HEK293T (cell line): Measurements from ENCODE around the gene PAWR.

ENCODE experiments used
- CTCF ChIA-PET: fragments of 350-600 bp; formaldehyde crosslinking; extraction: SDS; loops from one replicate; lab custom pipeline; 2021; ENCODE audit warnings: antibody characterized with exemption, inconsistent platforms; lab: Yijun Ruan, JAX
- POLR2A ChIA-PET: fragments of 350-600 bp; formaldehyde crosslinking; extraction: SDS; loops from one replicate; lab custom pipeline; 2020; ENCODE audit warnings: antibody characterized with exemption, inconsistent platforms; lab: Yijun Ruan, JAX
- DNase-seq: peaks from one replicate; pipeline ENCODE4 v3.0.0; 2012; ENCODE audit warnings: mixed read lengths; ENCODE audit errors: extremely low spot score
- ARNT ChIP-seq: fragments of 450-650 bp; IDR thresholded peaks from 2 replicates; pipeline ENCODE4 v1.6.1; 2017; ENCODE audit warnings: mild to moderate bottlenecking
- BHLHE40 ChIP-seq: fragments of 450-650 bp; IDR thresholded peaks from 2 replicates; pipeline ENCODE4 v1.6.1; 2016; ENCODE audit warnings: mild to moderate bottlenecking, moderate library complexity, borderline replicate concordance
- CTBP1 ChIP-seq: fragments of 450-650 bp; IDR thresholded peaks from 2 replicates; pipeline ENCODE4 v1.6.1; 2016; ENCODE audit warnings: borderline replicate concordance
- ELF4 ChIP-seq: fragments of 450-650 bp; IDR thresholded peaks from 2 replicates; pipeline ENCODE4 v1.6.1; 2017; ENCODE audit warnings: antibody characterized with exemption
- FOXA1 ChIP-seq: fragments of 450-650 bp; IDR thresholded peaks from 2 replicates; pipeline ENCODE4 v1.6.1; 2016; ENCODE audit warnings: mild to moderate bottlenecking
- FOXK2 ChIP-seq: fragments of 450-650 bp; IDR thresholded peaks from 2 replicates; pipeline ENCODE4 v1.6.1; 2016; ENCODE audit warnings: mild to moderate bottlenecking
- FOXM1 ChIP-seq: fragments of 450-650 bp; IDR thresholded peaks from 2 replicates; pipeline ENCODE4 v1.6.1; 2017; ENCODE audit warnings: mild to moderate bottlenecking, borderline replicate concordance
- HDGF ChIP-seq: fragments of 450-650 bp; IDR thresholded peaks from 2 replicates; pipeline ENCODE4 v1.6.1; 2017; ENCODE audit warnings: antibody characterized with exemption, borderline replicate concordance
- L3MBTL2 ChIP-seq: fragments of 450-650 bp; conservative IDR thresholded peaks from 2 replicates; pipeline ENCODE4 v1.6.1; 2016; ENCODE audit warnings: mild to moderate bottlenecking
- LEF1 ChIP-seq: fragments of 450-650 bp; IDR thresholded peaks from 2 replicates; pipeline ENCODE4 v1.6.1; 2017; ENCODE audit warnings: mild to moderate bottlenecking, borderline replicate concordance
- NFRKB ChIP-seq: fragments of 450-650 bp; IDR thresholded peaks from 2 replicates; pipeline ENCODE4 v1.6.1; 2016; ENCODE audit warnings: mild to moderate bottlenecking, moderate library complexity
- SP1 ChIP-seq: fragments of 450-650 bp; IDR thresholded peaks from 2 replicates; pipeline ENCODE4 v1.6.1; 2017
- SUZ12 ChIP-seq: fragments of 450-650 bp; IDR thresholded peaks from 2 replicates; pipeline ENCODE4 v1.6.1; 2016; ENCODE audit warnings: mild to moderate bottlenecking
- TARDBP ChIP-seq: fragments of 450-650 bp; IDR thresholded peaks from 2 replicates; pipeline ENCODE4 v1.6.1; 2016
- ZNF384 ChIP-seq: fragments of 450-650 bp; IDR thresholded peaks from 2 replicates; pipeline ENCODE4 v1.6.1; 2016
- TF ChIP-seq, protein P1 (sequence below): fragments of 450-650 bp; IDR thresholded peaks from 2 replicates; pipeline ENCODE4 v1.6.1; 2016

Gene PAWR

DNA sequence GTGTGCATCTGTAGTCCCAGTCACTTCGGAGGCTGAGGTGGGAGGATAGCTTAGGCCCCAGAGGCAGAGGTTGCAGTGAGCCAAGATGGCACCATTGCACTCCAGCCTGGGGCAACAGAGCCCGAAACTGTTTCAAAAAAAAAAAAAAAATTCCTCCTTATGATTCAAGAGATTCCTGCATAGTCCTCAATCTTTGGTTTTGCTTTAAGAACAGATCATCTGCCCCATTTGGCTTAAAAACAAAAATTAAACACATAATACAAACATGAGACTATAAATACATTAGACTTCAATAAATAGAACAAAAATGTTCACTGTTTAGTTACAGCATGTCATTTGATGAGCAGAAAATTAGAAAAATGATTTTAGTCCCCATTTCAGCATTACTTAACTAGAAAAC, 131.2 kb downstream of the PAWR start:
- CTCF ChIA-PET = no interaction called here
- POLR2A ChIA-PET = interaction anchor here (0.6 kb wide), 1 partner anchor 131 kb away, joined by 3 read pairs; the partner anchor contains the start of gene PAWR
- no peak for TF ChIP-seq SP1
- no peak for TF ChIP-seq FOXM1
- TF ChIP-seq BHLHE40 = no peak
- TF ChIP-seq CTBP1 = no peak
- TF ChIP-seq L3MBTL2 = no peak
- TF ChIP-seq ZNF384 = no peak
- no peak for TF ChIP-seq SUZ12
- no peak for TF ChIP-seq ELF4
- no peak for TF ChIP-seq FOXK2
- no peak for TF ChIP-seq LEF1
- TF ChIP-seq NFRKB = no peak
- no peak for TF ChIP-seq HDGF
- no peak for TF ChIP-seq FOXA1
- no peak for TF ChIP-seq ARNT
- no peak for DNase-seq

DNA sequence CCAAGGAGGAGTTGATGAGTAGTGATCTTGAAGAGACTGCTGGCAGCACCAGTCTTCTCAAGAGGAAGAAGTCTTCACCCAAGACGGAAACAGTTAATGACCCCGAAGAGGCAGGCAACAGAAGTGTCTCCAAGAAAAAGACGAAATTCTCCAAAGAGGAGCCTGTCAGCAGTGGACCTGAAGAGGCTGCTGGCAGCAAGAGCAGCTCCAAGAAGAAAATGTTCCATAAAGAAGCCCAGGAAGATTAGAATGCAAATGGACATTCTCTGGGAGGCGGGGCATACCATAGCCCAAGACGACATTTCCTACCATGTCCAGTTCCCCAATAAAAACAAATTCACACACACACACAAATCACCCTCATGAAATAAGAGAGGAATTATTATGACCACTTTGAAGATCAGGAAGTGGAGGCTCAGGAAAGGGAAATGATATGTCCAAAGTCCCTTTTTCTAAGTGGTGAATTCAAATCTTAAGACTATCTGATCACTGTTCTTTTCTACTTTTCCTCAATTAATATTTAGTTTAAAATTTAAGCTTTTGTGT, 131.8 kb downstream of the PAWR start:
- DNase-seq = no peak
- POLR2A ChIA-PET = interaction anchor here (0.6 kb wide), 1 partner anchor 132 kb away, joined by 3 read pairs; the partner anchor contains the start of gene PAWR
- CTCF ChIA-PET = no interaction called here
- TF ChIP-seq FOXA1 = no peak
- TF ChIP-seq LEF1 = no peak
- no peak for TF ChIP-seq SUZ12
- TF ChIP-seq HDGF = no peak
- no peak for TF ChIP-seq ARNT
- TF ChIP-seq BHLHE40 = no peak

GRCh38 chr12:79557690-79558315, 133.0 kb downstream of the PAWR start:
- ChIA-PET CTCF (no interaction called here), POLR2A (no interaction called here)
- TF ChIP-seq BHLHE40 (no peak), SP1 (no peak), ZNF384 (no peak), SUZ12 (no peak), L3MBTL2 (no peak), TARDBP (no peak), FOXM1 (no peak), LEF1 (no peak), ARNT (no peak), ELF4 (no peak), CTBP1 (no peak), FOXK2 (no peak), FOXA1 (no peak)
- TF ChIP-seq, protein P1, sequence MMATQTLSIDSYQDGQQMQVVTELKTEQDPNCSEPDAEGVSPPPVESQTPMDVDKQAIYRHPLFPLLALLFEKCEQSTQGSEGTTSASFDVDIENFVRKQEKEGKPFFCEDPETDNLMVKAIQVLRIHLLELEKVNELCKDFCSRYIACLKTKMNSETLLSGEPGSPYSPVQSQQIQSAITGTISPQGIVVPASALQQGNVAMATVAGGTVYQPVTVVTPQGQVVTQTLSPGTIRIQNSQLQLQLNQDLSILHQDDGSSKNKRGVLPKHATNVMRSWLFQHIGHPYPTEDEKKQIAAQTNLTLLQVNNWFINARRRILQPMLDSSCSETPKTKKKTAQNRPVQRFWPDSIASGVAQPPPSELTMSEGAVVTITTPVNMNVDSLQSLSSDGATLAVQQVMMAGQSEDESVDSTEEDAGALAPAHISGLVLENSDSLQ = no peak
- no peak for DNase-seq

- no peak for DNase-seq
- TF ChIP-seq CTBP1 (no peak), NFRKB (no peak), L3MBTL2 (no peak), FOXA1 (no peak), SP1 (no peak)
- CTCF ChIA-PET = no interaction called here
- POLR2A ChIA-PET = interaction anchor here (0.7 kb wide), 1 partner anchor 12 kb away, joined by 3 read pairs; no protein-coding TSS in a partner anchor
Measured at GRCh38 chr12:79555028-79555925, 135.5 kb downstream of the PAWR start.

GRCh38 chr12:79553863-79554574, 136.7 kb downstream of the PAWR start:
- TF ChIP-seq CTBP1 = no peak
- TF ChIP-seq, protein P1 = no peak
- TF ChIP-seq LEF1 = no peak
- TF ChIP-seq ELF4 = no peak
- no peak for TF ChIP-seq SP1
- TF ChIP-seq ZNF384 = no peak
- TF ChIP-seq BHLHE40 = no peak
- no peak for TF ChIP-seq HDGF
- no peak for TF ChIP-seq TARDBP
- ChIA-PET CTCF (interaction anchor here (0.6 kb wide), 1 partner anchor 434 kb away, joined by 3 read pairs; no protein-coding TSS in a partner anchor), POLR2A (no interaction called here)
- DNase-seq = no peak

DNA sequence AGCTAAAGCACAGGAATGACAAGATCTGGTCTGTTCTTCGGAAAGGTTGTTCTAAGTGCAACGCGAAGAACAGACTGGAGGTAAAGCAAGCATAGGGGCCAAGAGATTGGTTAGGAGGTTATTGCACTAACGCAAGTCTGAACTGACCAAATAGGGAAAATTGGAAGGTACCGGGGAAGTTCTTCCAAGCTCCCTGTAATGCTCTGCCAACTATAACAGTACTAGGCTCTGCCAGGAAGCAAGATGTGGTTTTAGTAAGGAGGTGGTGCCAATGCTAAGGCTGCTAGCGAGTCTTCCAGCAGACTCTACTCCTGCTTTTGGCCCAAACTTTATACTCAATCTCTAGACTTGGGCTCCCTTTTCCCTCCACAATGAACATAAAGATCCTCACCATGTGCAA, 138.6 kb downstream of the PAWR start:
- no peak for DNase-seq
- CTCF ChIA-PET = no interaction called here
- POLR2A ChIA-PET = no interaction called here
- TF ChIP-seq FOXM1 (no peak), ELF4 (no peak), CTBP1 (no peak), SP1 (no peak), HDGF (no peak), NFRKB (no peak), LEF1 (no peak), BHLHE40 (no peak)
